Measurements from ENCODE around the gene OLFML2A.

OLFML2A gene

DNA sequence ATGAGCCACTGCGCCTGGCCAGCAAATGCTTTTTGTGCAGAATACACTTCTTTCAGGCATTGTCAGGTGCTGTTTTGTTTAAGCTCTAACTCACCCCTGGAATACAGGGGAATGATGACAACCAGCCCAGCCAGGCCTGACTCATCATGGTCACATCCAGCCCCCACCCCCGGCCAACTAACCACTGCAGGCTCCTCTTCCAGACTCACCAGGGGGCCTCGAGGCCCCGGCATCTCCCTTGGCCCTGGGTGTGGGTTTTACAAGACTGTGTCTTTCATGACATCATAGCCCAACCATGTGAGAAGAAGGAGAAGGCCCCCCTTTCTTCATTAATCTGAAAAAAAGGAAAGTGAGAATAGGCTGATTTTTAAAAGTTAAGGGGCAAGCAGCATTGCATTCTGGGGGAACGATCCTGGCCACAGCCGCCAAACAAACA is 35.5 kb downstream of the OLFML2A start:
- Histone ChIP-seq H3K27me3 (ENCODE audit: insufficient read depth, poor library complexity, severe bottlenecking) (no peaks in the 10 kb centered on the region), H3K4me3 (replicated peaks; ENCODE audit: insufficient read depth, low read length) (no peak overlapping the region), H3K27ac (replicated peaks) (no peak overlapping the region)
- TF ChIP-seq GABPA (IDR thresholded peaks at IDR 0.05; ENCODE audit: low read depth) (no peak), POLR2AphosphoS5 (IDR thresholded peaks at IDR 0.05; ENCODE audit: low read depth) (no peak), SPI1 (IDR thresholded peaks at IDR 0.05; ENCODE audit: borderline replicate concordance, low read depth) (no peak)
- TF ChIP-seq, protein P1, sequence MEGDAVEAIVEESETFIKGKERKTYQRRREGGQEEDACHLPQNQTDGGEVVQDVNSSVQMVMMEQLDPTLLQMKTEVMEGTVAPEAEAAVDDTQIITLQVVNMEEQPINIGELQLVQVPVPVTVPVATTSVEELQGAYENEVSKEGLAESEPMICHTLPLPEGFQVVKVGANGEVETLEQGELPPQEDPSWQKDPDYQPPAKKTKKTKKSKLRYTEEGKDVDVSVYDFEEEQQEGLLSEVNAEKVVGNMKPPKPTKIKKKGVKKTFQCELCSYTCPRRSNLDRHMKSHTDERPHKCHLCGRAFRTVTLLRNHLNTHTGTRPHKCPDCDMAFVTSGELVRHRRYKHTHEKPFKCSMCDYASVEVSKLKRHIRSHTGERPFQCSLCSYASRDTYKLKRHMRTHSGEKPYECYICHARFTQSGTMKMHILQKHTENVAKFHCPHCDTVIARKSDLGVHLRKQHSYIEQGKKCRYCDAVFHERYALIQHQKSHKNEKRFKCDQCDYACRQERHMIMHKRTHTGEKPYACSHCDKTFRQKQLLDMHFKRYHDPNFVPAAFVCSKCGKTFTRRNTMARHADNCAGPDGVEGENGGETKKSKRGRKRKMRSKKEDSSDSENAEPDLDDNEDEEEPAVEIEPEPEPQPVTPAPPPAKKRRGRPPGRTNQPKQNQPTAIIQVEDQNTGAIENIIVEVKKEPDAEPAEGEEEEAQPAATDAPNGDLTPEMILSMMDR (IDR thresholded peaks at IDR 0.05; ENCODE audit: insufficient read depth, low read length): no peak
- TF ChIP-seq, protein P2, sequence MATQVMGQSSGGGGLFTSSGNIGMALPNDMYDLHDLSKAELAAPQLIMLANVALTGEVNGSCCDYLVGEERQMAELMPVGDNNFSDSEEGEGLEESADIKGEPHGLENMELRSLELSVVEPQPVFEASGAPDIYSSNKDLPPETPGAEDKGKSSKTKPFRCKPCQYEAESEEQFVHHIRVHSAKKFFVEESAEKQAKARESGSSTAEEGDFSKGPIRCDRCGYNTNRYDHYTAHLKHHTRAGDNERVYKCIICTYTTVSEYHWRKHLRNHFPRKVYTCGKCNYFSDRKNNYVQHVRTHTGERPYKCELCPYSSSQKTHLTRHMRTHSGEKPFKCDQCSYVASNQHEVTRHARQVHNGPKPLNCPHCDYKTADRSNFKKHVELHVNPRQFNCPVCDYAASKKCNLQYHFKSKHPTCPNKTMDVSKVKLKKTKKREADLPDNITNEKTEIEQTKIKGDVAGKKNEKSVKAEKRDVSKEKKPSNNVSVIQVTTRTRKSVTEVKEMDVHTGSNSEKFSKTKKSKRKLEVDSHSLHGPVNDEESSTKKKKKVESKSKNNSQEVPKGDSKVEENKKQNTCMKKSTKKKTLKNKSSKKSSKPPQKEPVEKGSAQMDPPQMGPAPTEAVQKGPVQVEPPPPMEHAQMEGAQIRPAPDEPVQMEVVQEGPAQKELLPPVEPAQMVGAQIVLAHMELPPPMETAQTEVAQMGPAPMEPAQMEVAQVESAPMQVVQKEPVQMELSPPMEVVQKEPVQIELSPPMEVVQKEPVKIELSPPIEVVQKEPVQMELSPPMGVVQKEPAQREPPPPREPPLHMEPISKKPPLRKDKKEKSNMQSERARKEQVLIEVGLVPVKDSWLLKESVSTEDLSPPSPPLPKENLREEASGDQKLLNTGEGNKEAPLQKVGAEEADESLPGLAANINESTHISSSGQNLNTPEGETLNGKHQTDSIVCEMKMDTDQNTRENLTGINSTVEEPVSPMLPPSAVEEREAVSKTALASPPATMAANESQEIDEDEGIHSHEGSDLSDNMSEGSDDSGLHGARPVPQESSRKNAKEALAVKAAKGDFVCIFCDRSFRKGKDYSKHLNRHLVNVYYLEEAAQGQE (IDR thresholded peaks at IDR 0.05; ENCODE audit: insufficient replicate concordance, low read depth): no peak
- no peak for DNase-seq (ENCODE audit: low read depth in 1 of 2, low spot score in 1 of 2)

DNA sequence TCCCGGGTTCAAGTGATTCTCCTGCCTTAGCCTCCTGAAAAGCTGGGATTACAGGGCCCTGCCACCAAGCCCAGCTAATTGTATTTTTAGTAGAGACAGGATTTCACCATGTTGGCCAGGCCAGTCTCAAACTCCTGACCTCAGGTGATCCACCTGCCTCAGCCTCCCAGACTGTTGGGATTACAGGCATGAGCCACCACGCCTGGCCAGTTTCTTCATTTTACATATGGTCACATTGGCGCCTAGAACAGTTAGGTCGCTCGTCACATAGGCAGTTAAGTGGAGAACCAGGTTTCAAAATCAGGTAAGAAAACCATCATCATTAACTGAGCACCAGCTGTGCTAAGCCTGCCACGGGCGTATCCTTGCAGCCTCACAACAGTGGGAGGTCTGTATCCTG is 36.1 kb downstream of the OLFML2A start:
- TF ChIP-seq, protein P2 (IDR thresholded peaks at IDR 0.05; ENCODE audit: insufficient replicate concordance, low read depth): no peak
- TF ChIP-seq SPI1 (IDR thresholded peaks at IDR 0.05; ENCODE audit: borderline replicate concordance, low read depth): no peak
- TF ChIP-seq, protein P1 (IDR thresholded peaks at IDR 0.05; ENCODE audit: insufficient read depth, low read length): no peak
- TF ChIP-seq POLR2AphosphoS5 (IDR thresholded peaks at IDR 0.05; ENCODE audit: low read depth): no peak
- no peak for TF ChIP-seq GABPA (IDR thresholded peaks at IDR 0.05; ENCODE audit: low read depth)
- DNase-seq (ENCODE audit: low read depth in 1 of 2, low spot score in 1 of 2): no peak
- Histone ChIP-seq H3K27me3 (ENCODE audit: insufficient read depth, poor library complexity, severe bottlenecking) (no peaks in the 10 kb centered on the region), H3K4me3 (replicated peaks; ENCODE audit: insufficient read depth, low read length) (no peak overlapping the region), H3K27ac (replicated peaks) (no peak overlapping the region)

DNA sequence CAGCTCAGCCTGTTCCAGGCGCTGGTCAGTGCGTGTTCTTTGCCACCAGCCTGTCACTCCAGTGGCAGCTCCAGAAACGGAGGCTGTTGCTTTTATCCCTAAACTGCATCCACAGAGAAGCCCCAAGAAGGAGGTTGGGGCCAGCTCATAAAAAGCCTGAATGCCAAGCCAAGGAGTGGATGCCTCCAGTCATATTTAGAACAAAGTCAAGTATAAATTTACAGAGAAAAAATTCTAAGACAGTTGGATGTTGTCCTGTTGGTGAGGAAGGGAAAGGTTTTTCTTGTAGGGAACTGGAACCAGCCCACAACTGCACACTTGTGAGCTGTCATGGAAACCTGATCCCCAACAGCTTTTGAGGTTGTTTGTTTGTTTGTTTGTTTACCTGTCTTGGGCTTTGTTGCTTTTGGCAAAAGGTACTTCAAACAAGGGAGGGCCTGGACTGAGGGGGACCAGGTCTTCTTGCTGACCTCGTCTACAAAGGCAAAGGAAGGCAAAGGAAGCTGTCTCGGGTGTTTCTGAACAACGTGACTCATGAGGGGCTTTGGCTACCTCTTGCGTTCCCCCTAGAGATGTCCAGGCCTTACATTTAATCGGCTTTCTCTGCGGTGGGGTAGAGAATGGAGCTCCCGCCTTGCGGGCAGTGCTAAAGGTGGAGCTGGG is 36.7 kb downstream of the OLFML2A start:
- no peak overlapping the region for H3K27ac ChIP-seq (replicated peaks)
- TF ChIP-seq POLR2AphosphoS5 (IDR thresholded peaks at IDR 0.05; ENCODE audit: low read depth): no peak
- TF ChIP-seq, protein P2 (IDR thresholded peaks at IDR 0.05; ENCODE audit: insufficient replicate concordance, low read depth): no peak
- no peak for TF ChIP-seq SPI1 (IDR thresholded peaks at IDR 0.05; ENCODE audit: borderline replicate concordance, low read depth)
- TF ChIP-seq, protein P1 (IDR thresholded peaks at IDR 0.05; ENCODE audit: insufficient read depth, low read length): no peak
- TF ChIP-seq GABPA (IDR thresholded peaks at IDR 0.05; ENCODE audit: low read depth): no peak
- no peaks in the 10 kb centered on the region for H3K27me3 ChIP-seq (ENCODE audit: insufficient read depth, poor library complexity, severe bottlenecking)
- DNase-seq (ENCODE audit: low read depth in 1 of 2, low spot score in 1 of 2): no peak
- H3K4me3 ChIP-seq (replicated peaks; ENCODE audit: insufficient read depth, low read length): no peak overlapping the region

Data from HL-60 (cell line).